Mesendoderm (in vitro differentiated cells): Measurements from ENCODE around the gene PTPRM.
A peak's percentile ranks its signal among the peaks of the same experiment; 100 is the strongest.

Experiments used
- DNase-seq: peaks from one replicate; pipeline ENCODE4 v3.0.0; 2013
- H2AK5ac ChIP-seq: 2 replicates; pipeline ENCODE4 v1.6.1; 2013; ENCODE audit warnings: low read length, inconsistent platforms
- H2BK120ac ChIP-seq: 2 replicates; pipeline ENCODE4 v1.6.1; 2013; ENCODE audit warnings: low read depth, mild to moderate bottlenecking, low read length, moderate library complexity, mixed read lengths
- H2BK15ac ChIP-seq: replicated peaks from 2 replicates; pipeline ENCODE4 v1.6.1; 2013; ENCODE audit warnings: low read depth, mild to moderate bottlenecking, moderate library complexity
- H2BK5ac ChIP-seq: 2 replicates; pipeline ENCODE4 v1.6.1; 2013; ENCODE audit warnings: low read length, inconsistent platforms
- H3K18ac ChIP-seq: 2 replicates; pipeline ENCODE4 v1.6.1; 2013; ENCODE audit warnings: mild to moderate bottlenecking, low read length, mixed read lengths
- H3K23ac ChIP-seq: one replicate; pipeline ENCODE4 v1.6.1; 2013; ENCODE audit warnings: low read length
- H3K27ac ChIP-seq: 2 replicates; pipeline ENCODE4 v1.5.1; 2013; ENCODE audit warnings: low read depth, mild to moderate bottlenecking, inconsistent platforms, low read length, moderate library complexity
- H3K27me3 ChIP-seq: 2 replicates; pipeline ENCODE4 v1.6.1; 2013; ENCODE audit warnings: low read length, control low read depth, mild to moderate bottlenecking, inconsistent platforms; ENCODE audit not compliant: insufficient read depth, poor library complexity
- H3K36me3 ChIP-seq: 2 replicates; pipeline ENCODE4 v1.6.1; 2013; ENCODE audit warnings: low read length, inconsistent platforms; ENCODE audit not compliant: control insufficient read depth, insufficient read depth
- H3K4ac ChIP-seq: one replicate; pipeline ENCODE4 v1.6.1; 2013; ENCODE audit warnings: low read depth, mild to moderate bottlenecking, low read length, moderate library complexity
- H3K4me1 ChIP-seq: 2 replicates; pipeline ENCODE4 v1.6.1; 2013; ENCODE audit warnings: low read depth, low read length, inconsistent platforms; ENCODE audit not compliant: control insufficient read depth
- H3K4me2 ChIP-seq: 2 replicates; pipeline ENCODE4 v1.6.1; 2013; ENCODE audit warnings: low read length
- H3K4me3 ChIP-seq: 2 replicates; pipeline ENCODE4 v1.5.1; 2013; ENCODE audit warnings: mild to moderate bottlenecking, low read length
- H3K56ac ChIP-seq: one replicate; pipeline ENCODE4 v1.6.1; 2013; ENCODE audit warnings: low read length
- H3K79me1 ChIP-seq: 2 replicates; pipeline ENCODE4 v1.6.1; 2013; ENCODE audit warnings: low read length, inconsistent platforms
- H3K79me2 ChIP-seq: 2 replicates; pipeline ENCODE4 v1.6.1; 2013; ENCODE audit warnings: mild to moderate bottlenecking, low read length; ENCODE audit not compliant: control insufficient read depth, insufficient read depth
- H3K9ac ChIP-seq: 2 replicates; pipeline ENCODE4 v1.6.1; 2013; ENCODE audit warnings: low read length, inconsistent platforms
- H4K5ac ChIP-seq: one replicate; pipeline ENCODE4 v1.6.1; 2013; ENCODE audit warnings: low read length
- H4K8ac ChIP-seq: one replicate; pipeline ENCODE4 v1.6.1; 2013; ENCODE audit warnings: low read depth, mild to moderate bottlenecking, control low read depth, low read length, moderate library complexity
- WGBS: extraction: QIAGEN DNeasy Blood & Tissue Kit; methylation state at CpG from one replicate; pipeline ENCODE4 v1.1.7; 2013; ENCODE audit warnings: low lambda C conversion rate, missing lambda C conversion rate; ENCODE audit not compliant: insufficient coverage; ENCODE audit errors: extremely low coverage; 5-methylcytosine and 5-hydroxymethylcytosine counted together

The PTPRM gene

GRCh38 chr18:8004792-8005191 is 437.7 kb downstream of the PTPRM start:
- no peak overlapping the region for H3K23ac ChIP-seq
- no peaks in the 10 kb centered on the region for H3K27me3 ChIP-seq
- no peak overlapping the region for H4K5ac ChIP-seq
- H3K36me3 ChIP-seq, result no peaks in the 10 kb centered on the region
- H2BK5ac ChIP-seq, result no peak overlapping the region
- H3K79me1 ChIP-seq, result no peaks in the 10 kb centered on the region
- no peak overlapping the region for H3K9ac ChIP-seq
- H3K79me2 ChIP-seq, result no peaks in the 10 kb centered on the region
- H2AK5ac ChIP-seq, result no peak overlapping the region
- H3K4me3 ChIP-seq, result no peak overlapping the region
- H3K27ac ChIP-seq, result no peak overlapping the region
- WGBS, result no CpG with 5 or more reads among the region's 3 CpGs
- no peak overlapping the region for H3K18ac ChIP-seq
- H3K4me2 ChIP-seq, result no peak overlapping the region
- no peak overlapping the region for H3K56ac ChIP-seq
- no peak for DNase-seq
- no peak overlapping the region for H2BK15ac ChIP-seq
- no peak overlapping the region for H3K4ac ChIP-seq
- H3K4me1 ChIP-seq, result peaks cover 4% of the 10 kb centered on the region
- no peak overlapping the region for H2BK120ac ChIP-seq
- H4K8ac ChIP-seq, result no peak overlapping the region

DNA sequence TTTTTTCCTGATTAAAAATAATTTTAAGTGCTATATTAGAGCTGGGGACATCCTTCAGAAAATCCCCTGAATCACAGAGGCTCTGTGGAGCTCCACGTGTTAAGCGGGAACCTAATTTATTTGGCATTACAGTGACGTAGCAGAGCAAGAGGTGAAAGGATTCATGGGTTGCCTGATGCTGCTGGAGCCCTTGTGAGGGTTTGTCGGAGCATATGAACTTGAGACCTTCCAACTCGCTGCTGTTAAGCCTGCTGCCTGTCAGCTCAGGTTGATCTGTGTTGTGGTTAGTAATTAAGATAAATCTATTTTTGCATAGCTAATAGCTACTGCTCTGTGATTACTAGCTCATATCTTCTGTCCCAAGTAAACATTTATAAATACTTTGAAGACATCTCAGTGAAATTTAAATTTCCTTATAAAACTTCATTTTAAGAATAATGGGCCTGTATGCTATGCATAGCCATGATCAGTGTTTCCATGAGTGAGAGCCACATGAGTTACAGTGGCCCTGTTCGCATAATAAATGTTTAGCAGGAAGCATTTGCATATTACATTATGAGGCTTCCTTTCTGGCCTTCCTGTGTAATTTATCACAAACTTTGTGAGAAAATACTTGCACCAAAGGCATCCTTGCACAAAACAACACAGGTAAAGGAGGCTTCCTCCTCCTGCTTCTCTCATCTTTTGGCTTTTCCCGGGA is 438.9 kb downstream of the PTPRM start:
- Histone ChIP-seq H4K8ac (no peak overlapping the region), H3K9ac (no peak overlapping the region), H2BK120ac (peak overlapping the region; percentile 67), H3K23ac (no peak overlapping the region), H3K56ac (no peak overlapping the region), H3K4ac (no peak overlapping the region), H2BK5ac (no peak overlapping the region), H3K4me1 (peaks cover 4% of the 10 kb centered on the region), H3K79me1 (no peaks in the 10 kb centered on the region), H3K27me3 (no peaks in the 10 kb centered on the region), H4K5ac (no peak overlapping the region), H2BK15ac (no peak overlapping the region), H3K36me3 (no peaks in the 10 kb centered on the region), H3K27ac (no peak overlapping the region), H3K4me2 (no peak overlapping the region), H3K18ac (no peak overlapping the region), H2AK5ac (no peak overlapping the region), H3K4me3 (no peak overlapping the region), H3K79me2 (no peaks in the 10 kb centered on the region)
- WGBS, result no CpG with 5 or more reads among the region's 7 CpGs
- DNase-seq, result no peak

- Histone ChIP-seq H3K4me2 (no peak overlapping the region), H3K4me1 (peaks cover 4% of the 10 kb centered on the region), H3K27ac (no peak overlapping the region), H2BK120ac (no peak overlapping the region), H4K5ac (no peak overlapping the region), H3K79me2 (no peaks in the 10 kb centered on the region), H3K4me3 (no peak overlapping the region), H4K8ac (no peak overlapping the region), H3K36me3 (no peaks in the 10 kb centered on the region), H3K79me1 (no peaks in the 10 kb centered on the region), H3K18ac (no peak overlapping the region), H3K4ac (no peak overlapping the region), H3K23ac (no peak overlapping the region), H2BK15ac (no peak overlapping the region), H2BK5ac (no peak overlapping the region), H2AK5ac (no peak overlapping the region), H3K27me3 (no peaks in the 10 kb centered on the region), H3K56ac (no peak overlapping the region), H3K9ac (no peak overlapping the region)
- no CpG with 5 or more reads among the region's 3 CpGs for WGBS
- DNase-seq, result peak; percentile 34
Observed at GRCh38 chr18:8006979-8007378, 439.9 kb downstream of the PTPRM start.

DNA sequence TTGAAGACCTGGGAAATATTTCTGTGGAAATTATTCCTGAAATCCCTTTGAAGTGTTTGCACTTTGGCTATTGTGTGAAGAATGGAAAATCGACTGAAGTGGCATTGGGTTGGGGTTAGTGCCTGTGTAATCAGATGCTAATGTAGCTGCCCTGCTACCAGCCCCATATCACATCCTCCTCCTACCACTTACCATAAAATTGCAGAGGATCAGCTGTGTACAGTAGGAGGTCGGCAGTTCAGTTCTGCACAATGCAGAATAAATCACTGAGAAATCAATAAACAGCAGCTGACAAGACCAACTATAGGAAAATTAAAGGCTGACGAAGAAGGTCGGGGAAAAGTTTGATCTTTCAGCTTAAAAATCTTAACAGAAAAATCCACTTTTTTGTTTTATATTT is 440.9 kb downstream of the PTPRM start:
- no peak overlapping the region for H3K4me2 ChIP-seq
- no peak overlapping the region for H4K5ac ChIP-seq
- H3K4me1 ChIP-seq, result peaks cover 4% of the 10 kb centered on the region
- no peak overlapping the region for H4K8ac ChIP-seq
- H3K79me2 ChIP-seq, result no peaks in the 10 kb centered on the region
- H3K23ac ChIP-seq, result no peak overlapping the region
- H3K18ac ChIP-seq, result no peak overlapping the region
- no peak overlapping the region for H2AK5ac ChIP-seq
- H3K9ac ChIP-seq, result no peak overlapping the region
- H3K27me3 ChIP-seq, result no peaks in the 10 kb centered on the region
- no CpG with 5 or more reads among the region's 4 CpGs for WGBS
- no peak overlapping the region for H3K4me3 ChIP-seq
- H3K56ac ChIP-seq, result no peak overlapping the region
- no peak overlapping the region for H3K27ac ChIP-seq
- H3K4ac ChIP-seq, result no peak overlapping the region
- DNase-seq, result no peak
- H2BK5ac ChIP-seq, result no peak overlapping the region
- H2BK15ac ChIP-seq, result no peak overlapping the region
- no peaks in the 10 kb centered on the region for H3K79me1 ChIP-seq
- no peaks in the 10 kb centered on the region for H3K36me3 ChIP-seq
- H2BK120ac ChIP-seq, result no peak overlapping the region

DNA sequence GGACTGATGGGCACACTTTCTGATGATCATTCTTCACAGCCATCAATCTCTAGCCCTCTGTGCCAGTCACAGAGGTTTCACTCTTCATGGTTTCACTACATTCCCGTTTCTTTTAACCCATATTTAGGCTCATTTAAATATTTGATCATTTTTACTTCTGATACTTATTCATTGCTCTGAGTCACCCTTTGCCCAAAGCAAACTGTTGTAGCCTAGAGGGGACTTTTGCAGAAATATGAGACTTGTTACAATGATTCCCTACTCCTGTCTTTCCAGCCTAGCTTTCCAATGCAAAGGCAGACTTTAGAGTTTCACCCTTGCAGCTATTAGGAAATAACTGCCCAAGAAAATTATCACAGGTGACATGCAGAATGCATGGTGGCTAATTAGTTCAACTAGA is 444.2 kb downstream of the PTPRM start:
- H3K56ac ChIP-seq, result no peak overlapping the region
- no peak overlapping the region for H3K9ac ChIP-seq
- no peaks in the 10 kb centered on the region for H3K79me2 ChIP-seq
- WGBS, result no CpG with 5 or more reads among the region's 1 CpG
- no peak overlapping the region for H3K4ac ChIP-seq
- no peak for DNase-seq
- no peak overlapping the region for H2BK15ac ChIP-seq
- no peak overlapping the region for H2BK120ac ChIP-seq
- H4K8ac ChIP-seq, result no peak overlapping the region
- H3K4me2 ChIP-seq, result no peak overlapping the region
- H2AK5ac ChIP-seq, result no peak overlapping the region
- no peak overlapping the region for H3K18ac ChIP-seq
- peaks cover 2% of the 10 kb centered on the region for H3K4me1 ChIP-seq
- H3K27ac ChIP-seq, result no peak overlapping the region
- no peak overlapping the region for H3K23ac ChIP-seq
- H4K5ac ChIP-seq, result no peak overlapping the region
- no peaks in the 10 kb centered on the region for H3K36me3 ChIP-seq
- H3K27me3 ChIP-seq, result no peaks in the 10 kb centered on the region
- H3K4me3 ChIP-seq, result no peak overlapping the region
- H2BK5ac ChIP-seq, result no peak overlapping the region
- no peaks in the 10 kb centered on the region for H3K79me1 ChIP-seq

DNA sequence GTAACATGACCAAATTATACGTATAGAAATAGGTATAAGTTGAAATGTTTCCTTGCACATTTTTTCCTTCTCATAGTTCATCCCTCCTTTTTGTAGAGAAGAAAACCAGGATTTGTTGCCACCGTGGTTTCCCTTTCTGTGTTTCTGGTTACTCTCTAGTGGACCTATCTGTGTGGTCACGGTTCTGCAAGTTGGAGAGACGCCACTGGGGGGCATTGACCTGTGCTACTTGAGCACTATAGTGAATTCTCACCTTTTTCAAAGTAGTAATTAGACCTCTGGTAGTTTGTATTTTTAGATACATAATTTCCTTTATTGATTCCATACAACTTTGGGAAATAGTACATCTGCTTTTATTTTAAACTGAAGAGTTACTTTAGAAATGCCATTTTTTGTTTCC is 444.8 kb downstream of the PTPRM start:
- H3K18ac ChIP-seq, result no peak overlapping the region
- no peak overlapping the region for H3K4me3 ChIP-seq
- DNase-seq, result peak; percentile 48
- no peak overlapping the region for H2AK5ac ChIP-seq
- H3K79me1 ChIP-seq, result no peaks in the 10 kb centered on the region
- H2BK120ac ChIP-seq, result no peak overlapping the region
- no CpG with 5 or more reads among the region's 4 CpGs for WGBS
- H3K79me2 ChIP-seq, result no peaks in the 10 kb centered on the region
- H3K56ac ChIP-seq, result no peak overlapping the region
- no peak overlapping the region for H3K4ac ChIP-seq
- no peak overlapping the region for H3K27ac ChIP-seq
- H3K23ac ChIP-seq, result no peak overlapping the region
- no peaks in the 10 kb centered on the region for H3K27me3 ChIP-seq
- H2BK15ac ChIP-seq, result no peak overlapping the region
- no peak overlapping the region for H2BK5ac ChIP-seq
- H4K8ac ChIP-seq, result no peak overlapping the region
- H3K4me1 ChIP-seq, result no peaks in the 10 kb centered on the region
- H4K5ac ChIP-seq, result no peak overlapping the region
- H3K36me3 ChIP-seq, result no peaks in the 10 kb centered on the region
- H3K4me2 ChIP-seq, result no peak overlapping the region
- H3K9ac ChIP-seq, result no peak overlapping the region
